IMR-90 (cell line): ENCODE measurements around the gene USP7. TPM values are rescaled to one million over a fixed set of nuclear protein-coding genes. Genes with fewer than 3 reads are reported as not detected.
"Not testable (repeated sequence)": the region's sequence is repeated elsewhere in the genome, so short reads cannot be mapped to it uniquely, and the experiment has no call there.

Experiments
- ATAC-seq: fragments of 200-7000 bp; cut with Tn5 transposase; 2 replicates; pipeline ENCODE4 v1.9.1; 2020; ENCODE audit warnings: low read depth, mild to moderate bottlenecking, moderate library complexity
- BruUV-seq: library from RNA; stranded (reverse); fragments of 400-500 nt; replicated peaks from 2 replicates; lab custom pipeline; 2021; lab: Mats Ljungman, UMichigan
- CTCF ChIA-PET: fragments of 300-600 bp; formaldehyde crosslinking; extraction: SDS; loops from one replicate; lab custom pipeline; 2021; ENCODE audit warnings: antibody characterized with exemption; lab: Yijun Ruan, JAX
- POLR2A ChIA-PET: fragments of 300-600 bp; sonication (Branson Sonifier 250); formaldehyde crosslinking; loops from one replicate; lab custom pipeline; 2022; ENCODE audit warnings: antibody characterized with exemption; ENCODE audit not compliant: unreplicated experiment; lab: Charles Lee
- DNase-seq: peaks from one replicate; pipeline ENCODE4 v3.0.0; 2013
- H2AFZ ChIP-seq: replicated peaks from 2 replicates; pipeline ENCODE3; 2013; ENCODE audit warnings: low read length, mild to moderate bottlenecking; ENCODE audit not compliant: poor library complexity
- H2AK5ac ChIP-seq: 2 replicates; pipeline ENCODE4 v1.6.1; 2013; ENCODE audit warnings: low read depth, low read length, inconsistent platforms
- H2AK9ac ChIP-seq: replicated peaks from 2 replicates; pipeline ENCODE3; 2013; ENCODE audit warnings: mild to moderate bottlenecking, low read depth, low read length, moderate library complexity; ENCODE audit not compliant: poor library complexity
- H2BK120ac ChIP-seq: 2 replicates; pipeline ENCODE4 v1.6.1; 2013; ENCODE audit warnings: low read depth, low read length, inconsistent platforms
- H2BK15ac ChIP-seq: 3 replicates; pipeline ENCODE4 v1.6.1; 2013; ENCODE audit warnings: low read depth, low read length, inconsistent platforms
- H2BK20ac ChIP-seq: 2 replicates; pipeline ENCODE4 v1.6.1; 2013; ENCODE audit warnings: low read depth, mild to moderate bottlenecking, inconsistent platforms, low read length, moderate library complexity
- H2BK5ac ChIP-seq: 2 replicates; pipeline ENCODE4 v1.6.1; 2013; ENCODE audit warnings: mild to moderate bottlenecking, low read depth, low read length, inconsistent platforms; ENCODE audit not compliant: poor library complexity, severe bottlenecking
- H3K14ac ChIP-seq: replicated peaks from 2 replicates; pipeline ENCODE4 v1.6.1; 2013; ENCODE audit warnings: low read depth, low read length, inconsistent platforms
- H3K18ac ChIP-seq: 2 replicates; pipeline ENCODE4 v1.6.1; 2013; ENCODE audit warnings: low read depth, low read length, control low read depth
- H3K23ac ChIP-seq: 2 replicates; pipeline ENCODE4 v1.6.1; 2013; ENCODE audit warnings: low read depth, low read length, inconsistent platforms
- H3K27ac ChIP-seq: 2 replicates; pipeline ENCODE4 v1.5.1; 2013; ENCODE audit warnings: mild to moderate bottlenecking, control low read depth, low read length; ENCODE audit not compliant: insufficient read depth
- H3K27me3 ChIP-seq: 2 replicates; pipeline ENCODE4 v1.6.1; 2013; ENCODE audit warnings: low read length; ENCODE audit not compliant: control insufficient read depth, insufficient read depth
- H3K36me3 ChIP-seq: 2 replicates; pipeline ENCODE4 v1.6.1; 2013; ENCODE audit warnings: low read length, mixed read lengths; ENCODE audit not compliant: control insufficient read depth, insufficient read depth
- H3K4ac ChIP-seq: 2 replicates; pipeline ENCODE4 v1.6.1; 2013; ENCODE audit warnings: low read depth, low read length, inconsistent platforms
- H3K4me1 ChIP-seq: 2 replicates; pipeline ENCODE4 v1.6.1; 2013; ENCODE audit warnings: low read length, mixed read lengths; ENCODE audit not compliant: control insufficient read depth, insufficient read depth
- H3K4me2 ChIP-seq: 2 replicates; pipeline ENCODE4 v1.6.1; 2013; ENCODE audit warnings: low read depth, mild to moderate bottlenecking, control low read depth, low read length, moderate library complexity
- H3K4me3 ChIP-seq: 2 replicates; pipeline ENCODE4 v1.5.1; 2013; ENCODE audit warnings: low read depth, mild to moderate bottlenecking, control low read depth, low read length, moderate library complexity; ENCODE audit not compliant: insufficient read depth
- H3K56ac ChIP-seq: 2 replicates; pipeline ENCODE4 v1.6.1; 2013; ENCODE audit warnings: low read length, inconsistent platforms; ENCODE audit not compliant: insufficient read depth; ENCODE audit errors: extremely low read depth
- H3K79me1 ChIP-seq, 2 experiments: 2 replicates each; pipeline ENCODE4 v1.6.1; 2013; ENCODE audit warnings: low read length in 2 of 2, inconsistent platforms in 1 of 2, low read depth in 1 of 2
- H3K9ac ChIP-seq: 2 replicates; pipeline ENCODE4 v1.6.1; 2013; ENCODE audit warnings: low read depth, low read length, control low read depth
- H3K9me1 ChIP-seq: 2 replicates; pipeline ENCODE4 v1.6.1; 2013; ENCODE audit warnings: low read length, inconsistent platforms; ENCODE audit not compliant: insufficient read depth
- H3K9me3 ChIP-seq: 2 replicates; pipeline ENCODE4 v1.6.1; 2013; ENCODE audit warnings: low read length; ENCODE audit not compliant: control insufficient read depth, insufficient read depth
- H4K20me1 ChIP-seq: 2 replicates; pipeline ENCODE4 v1.6.1; 2013; ENCODE audit warnings: low read length, inconsistent platforms; ENCODE audit not compliant: insufficient read depth
- H4K5ac ChIP-seq: 2 replicates; pipeline ENCODE4 v1.6.1; 2013; ENCODE audit warnings: mild to moderate bottlenecking, low read depth, low read length, control low read depth
- H4K8ac ChIP-seq, 2 experiments: 2 replicates each; pipeline ENCODE4 v1.6.1; 2013; ENCODE audit warnings: low read depth in 2 of 2, low read length in 2 of 2, control low read depth in 1 of 2, inconsistent platforms in 1 of 2
- H4K91ac ChIP-seq: 2 replicates; pipeline ENCODE4 v1.6.1; 2013; ENCODE audit warnings: low read depth, low read length, inconsistent platforms; ENCODE audit not compliant: insufficient read depth
- CEBPB ChIP-seq: IDR thresholded peaks from 2 replicates; pipeline ENCODE4 v1.6.1; 2012; ENCODE audit warnings: low read depth, low read length, improper control_type of control experiment
- MAZ ChIP-seq: IDR thresholded peaks from 2 replicates; pipeline ENCODE4 v1.6.1; 2012; ENCODE audit warnings: low read depth, mild to moderate bottlenecking, low read length, improper control_type of control experiment, moderate library complexity, borderline replicate concordance
- MXI1 ChIP-seq: IDR thresholded peaks from 2 replicates; pipeline ENCODE4 v1.6.1; 2012; ENCODE audit warnings: low read depth, mild to moderate bottlenecking, low read length, moderate library complexity, borderline replicate concordance
- WGBS, 2 experiments: methylation state at CpG; one replicate each; pipeline versions ENCODE4 v1.1.5 to v1.1.7; 2013; ENCODE audit warnings: missing lambda C conversion rate in 2 of 2; ENCODE audit not compliant: insufficient read length in 1 of 2; ENCODE audit errors: extremely low coverage in 2 of 2; 5-methylcytosine and 5-hydroxymethylcytosine counted together
- dilution Hi-C: fragments of 300-500 bp; cut with HindIII; formaldehyde crosslinking; loops from one replicate; pipeline ENCODE4 v1.14.3; 2018; ENCODE audit warnings: low sequenced_read_pairs; ENCODE audit not compliant: unreplicated experiment
- in situ Hi-C: fragments of 300-500 bp; cut with MboI; formaldehyde crosslinking; loops from 3 replicates; pipeline ENCODE4 v1.14.3; 2019; ENCODE audit warnings: low sequenced_read_pairs, inconsistent platforms, mixed read lengths
- intact Hi-C: fragments of 100-400 bp; cut with micrococcal nuclease; formaldehyde crosslinking; loops from 2 replicates; pipeline ENCODE4 v1.10.0; 2022
- polyA plus RNA-seq, 3 experiments: library from polyadenylated mRNA; depleted of rRNA; stranded (reverse); fragments of >200 nt; gene quantifications; 2 replicates each; pipeline ENCODE4 v1.2.3, GENCODE V29; 2012; ENCODE audit warnings: low replicate concordance in 1 of 3
- total RNA-seq: library from RNA; depleted of rRNA; stranded (reverse); fragments of >200 nt; gene quantifications from 2 replicates; pipeline ENCODE4 v1.2.3, GENCODE V29; 2012

USP7 gene
- total and polyA plus RNA-seq, 2 of the 4 experiments (the other 2 are of a cell fraction) = 17.8 to 28.3 TPM

GRCh38 chr16:8872967-8873865 is 90.5 kb downstream of the USP7 start (continued):
- TF ChIP-seq CEBPB (0 out of 2 replicates have a peak, but pooled peaks have one; percentile 43), MAZ (no peak)

- WGBS, 2 experiments = 100% methylated on average over 2 of the region's 5 CpGs; no CpG with 5 or more reads in 1 of the 2 experiments
- no peak overlapping the region for H3K9ac ChIP-seq
- no peak overlapping the region for H3K18ac ChIP-seq
- peaks cover 1% of the 10 kb centered on the region; the same call in 1 of the 2 replicates for H3K4me1 ChIP-seq
- H2BK120ac ChIP-seq = no peak overlapping the region
- H3K56ac ChIP-seq = no peak overlapping the region
- no peak overlapping the region for H3K4ac ChIP-seq
- no peak overlapping the region for H3K14ac ChIP-seq
- H2AK5ac ChIP-seq = no peak overlapping the region
- no peaks in the 10 kb centered on the region for H3K9me1 ChIP-seq
- ATAC-seq (no peak), DNase-seq (no peak)
- no peak overlapping the region for H2BK15ac ChIP-seq
- H4K5ac ChIP-seq = no peak overlapping the region
- no peak overlapping the region for H2AK9ac ChIP-seq
- no peak overlapping the region for H3K4me2 ChIP-seq
- CTCF ChIA-PET = no interaction called here
- BruUV-seq = no TSS peak
- H2BK5ac ChIP-seq = no peak overlapping the region
- no peak overlapping the region for H2AFZ ChIP-seq
- dilution Hi-C loops (no loop called here), in situ Hi-C loops (no loop called here), intact Hi-C loops (no loop called here)
- H3K27me3 ChIP-seq = no peaks in the 10 kb centered on the region
- no peaks in the 10 kb centered on the region for H3K9me3 ChIP-seq
- H3K4me3 ChIP-seq = no peak overlapping the region
- no peak overlapping the region for H3K27ac ChIP-seq
- no peak for TF ChIP-seq MXI1
- no peak overlapping the region for H3K23ac ChIP-seq
- peaks cover 6% of the 10 kb centered on the region; the same call in 1 of the 2 replicates for H4K20me1 ChIP-seq
- no peak overlapping the region for H4K8ac ChIP-seq
- H3K36me3 ChIP-seq = no peaks in the 10 kb centered on the region
- H3K79me1 ChIP-seq = peaks cover 5 to 16% of the 10 kb centered on the region in 2 experiments
- POLR2A ChIA-PET = no interaction called here
- H2BK20ac ChIP-seq = no peak overlapping the region
- no peak overlapping the region for H4K91ac ChIP-seq
Measured at GRCh38 chr16:8872071-8872470, 91.6 kb downstream of the USP7 start.

DNA sequence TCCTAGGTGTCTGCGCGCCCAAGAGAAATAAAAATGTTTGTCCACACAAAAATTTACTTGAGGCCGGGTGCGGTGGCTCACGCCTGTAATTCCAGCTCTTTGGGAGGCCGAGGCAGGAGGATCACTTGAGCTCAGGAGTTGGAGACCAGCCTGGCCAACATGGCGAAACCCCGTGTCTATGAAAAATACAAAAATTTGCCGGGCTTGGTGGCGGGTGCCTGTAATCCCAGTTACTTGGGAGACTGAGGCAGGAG is 93.8 kb downstream of the USP7 start:
- DNase-seq, H4K5ac ChIP-seq, H3K27ac ChIP-seq, H2AK5ac ChIP-seq, H3K18ac ChIP-seq, H3K36me3 ChIP-seq, dilution Hi-C loops, H2BK5ac ChIP-seq, in situ Hi-C loops, ATAC-seq, H3K27me3 ChIP-seq, H2AFZ ChIP-seq, BruUV-seq, POLR2A ChIA-PET, H3K56ac ChIP-seq, H3K9me1 ChIP-seq, H3K4ac ChIP-seq, H3K23ac ChIP-seq, H3K9me3 ChIP-seq, H3K4me2 ChIP-seq, H3K14ac ChIP-seq, H4K91ac ChIP-seq, H4K8ac ChIP-seq, H2BK20ac ChIP-seq, H2BK15ac ChIP-seq, H2BK120ac ChIP-seq, H3K4me3 ChIP-seq, H3K9ac ChIP-seq, H3K4me1 ChIP-seq: not testable (repeated sequence)
- intact Hi-C loops = loop anchor here (5.0 kb wide), 1 partner anchor 73 kb away; the partner anchor contains the start of genes PMM2 and TMEM186
- CTCF ChIA-PET = interaction anchor here (0.7 kb wide), 1 partner anchor 11 kb away, joined by 3 read pairs; no protein-coding TSS in a partner anchor
- Histone ChIP-seq H2AK9ac (peak overlapping the region; percentile 77), H3K79me1 (peaks cover 5 to 37% of the 10 kb centered on the region in 2 experiments), H4K20me1 (peaks cover 26% of the 10 kb centered on the region)
- 94% methylated on average over 8 of the region's 10 CpGs; no CpG with 5 or more reads in 1 of the 2 experiments for WGBS, 2 experiments
